Activated CD4-positive, alpha-beta T cell treated with anti-CD3 and anti-CD28 coated beads for 36 hours (primary cell): ENCODE data around the gene ANO6. TPM values are rescaled to one million over a fixed set of nuclear protein-coding genes. Genes with fewer than 3 reads are reported as not detected.

Source experiments
- ATAC-seq: fragments of 200-7000 bp; cut with Tn5 transposase; one replicate; pipeline ENCODE4 v1.10.0; 2021; ENCODE audit warnings: mild to moderate bottlenecking, moderate library complexity
- CTCF ChIA-PET: fragments of 350-600 bp; sonication (Branson Sonifier 250); formaldehyde crosslinking; loops from one replicate; lab custom pipeline; 2021; ENCODE audit warnings: antibody characterized with exemption; lab: Charles Lee
- POLR2A ChIA-PET: fragments of 350-600 bp; sonication (Branson Sonifier 250); formaldehyde crosslinking; loops from one replicate; lab custom pipeline; 2021; ENCODE audit warnings: antibody characterized with exemption, inconsistent platforms; lab: Charles Lee
- DNase-seq: peaks from one replicate; pipeline ENCODE4 v3.0.0-alpha.2; 2020
- H3K27ac Mint-ChIP-seq: one replicate; pipeline ENCODE4 v1.8.0; 2021; ENCODE audit warnings: mixed read lengths
- H3K27me3 Mint-ChIP-seq: one replicate; pipeline ENCODE4 v1.8.0; 2021; ENCODE audit warnings: mixed read lengths
- H3K36me3 Mint-ChIP-seq: one replicate; pipeline ENCODE4 v1.8.0; 2021; ENCODE audit warnings: low read depth, mixed read lengths
- H3K4me1 Mint-ChIP-seq: one replicate; pipeline ENCODE4 v1.8.0; 2021; ENCODE audit warnings: mixed read lengths
- H3K4me3 Mint-ChIP-seq: one replicate; pipeline ENCODE4 v1.8.0; 2021; ENCODE audit warnings: mild to moderate bottlenecking, moderate library complexity, mixed read lengths
- H3K9me3 Mint-ChIP-seq: one replicate; pipeline ENCODE4 v1.8.0; 2021; ENCODE audit warnings: low read depth, mixed read lengths
- intact Hi-C, 2 experiments: fragments of 100-400 bp; cut with DNase I in 1 of 2; cut with micrococcal nuclease in 1 of 2; formaldehyde crosslinking; loops; one replicate each; pipeline versions ENCODE4 v1.14.2 to v1.15.1; 2022 to 2024; cut with DNase I, micrococcal nuclease
- total RNA-seq, 2 experiments: library from RNA; stranded (reverse); gene quantifications; one replicate each; pipeline ENCODE4 v1.2.3, GENCODE V29; 2021

The ANO6 gene
- total RNA-seq, 2 experiments from 2014 or later, result 18.7 to 20.3 TPM

DNA sequence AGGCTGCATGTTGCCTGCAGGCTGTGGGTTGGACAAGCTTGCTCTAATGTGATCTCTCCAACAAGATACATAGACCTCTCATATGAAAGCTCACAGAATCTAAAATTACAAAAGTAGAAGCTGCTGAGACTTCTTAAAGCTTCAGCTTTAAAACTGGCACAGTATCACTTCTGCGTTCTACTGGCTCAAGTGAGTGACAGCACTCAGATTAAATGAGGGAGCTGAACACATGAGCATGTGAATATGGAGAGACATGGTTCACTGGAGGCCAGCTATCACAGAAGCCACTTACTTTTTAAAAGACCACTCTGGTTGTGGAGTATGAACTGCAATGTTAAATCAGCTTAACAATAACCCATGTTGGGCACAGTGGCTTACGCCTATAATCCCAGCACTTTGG is 29.1 kb upstream of the ANO6 start:
- no peak for DNase-seq
- intact Hi-C loops, result no loop called here
- ATAC-seq, result no peak
- ChIA-PET CTCF (interaction anchor here (1.2 kb wide), 1 partner anchor 14 kb away, joined by 3 read pairs; no protein-coding TSS in a partner anchor), POLR2A (interaction anchor here (0.6 kb wide), 1 partner anchor 159 kb away, joined by 3 read pairs; no protein-coding TSS in a partner anchor)
- Mint-ChIP-seq H3K27me3 (no peaks in the 10 kb centered on the region), H3K9me3 (no peaks in the 10 kb centered on the region), H3K27ac (no peak overlapping the region), H3K4me1 (peaks cover 7% of the 10 kb centered on the region), H3K36me3 (peaks cover 7% of the 10 kb centered on the region), H3K4me3 (no peak overlapping the region)

- ATAC-seq, result no peak
- no peaks in the 10 kb centered on the region for H3K27me3 Mint-ChIP-seq
- no peaks in the 10 kb centered on the region for H3K9me3 Mint-ChIP-seq
- peaks cover 16% of the 10 kb centered on the region for H3K4me1 Mint-ChIP-seq
- intact Hi-C loops, result loop anchor here in 1 of 2 experiments (2.0 kb wide), 1 partner anchor 45 kb away; no protein-coding TSS in a partner anchor
- DNase-seq, result no peak
- no peak overlapping the region for H3K4me3 Mint-ChIP-seq
- ChIA-PET POLR2A (no interaction called here), CTCF (interaction anchor here (0.8 to 2.2 kb wide), 2 partner anchors 19 to 222 kb away, joined by 3 to 10 read pairs; no protein-coding TSS in a partner anchor)
- H3K36me3 Mint-ChIP-seq, result peaks cover 7% of the 10 kb centered on the region
- no peak overlapping the region for H3K27ac Mint-ChIP-seq
Measured at GRCh38 chr12:45189766-45190403, 26.0 kb upstream of the ANO6 start.

DNA sequence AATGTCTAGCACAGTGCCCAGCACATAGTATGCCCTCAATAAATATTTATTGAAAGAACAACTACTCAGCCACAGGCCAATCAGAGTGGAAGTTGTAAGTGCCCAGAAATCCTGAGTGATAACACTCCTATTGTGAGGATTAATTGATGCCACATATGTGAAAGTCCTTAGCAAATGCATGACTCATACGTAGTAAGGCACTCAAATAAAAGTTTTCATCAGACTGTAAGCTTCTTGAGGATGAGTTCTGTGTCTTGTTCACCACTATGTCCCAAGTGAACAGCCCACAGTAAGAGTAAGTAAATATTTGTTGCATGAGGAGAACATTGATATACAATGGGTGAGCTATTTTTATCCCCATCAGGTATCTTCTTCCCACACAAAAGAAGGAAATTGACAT is 24.7 kb upstream of the ANO6 start:
- ATAC-seq (peak; percentile 69), DNase-seq (no peak)
- Mint-ChIP-seq H3K27ac (no peak overlapping the region), H3K9me3 (no peaks in the 10 kb centered on the region), H3K36me3 (peaks cover 7% of the 10 kb centered on the region), H3K4me3 (no peak overlapping the region), H3K27me3 (no peaks in the 10 kb centered on the region), H3K4me1 (peaks cover 16% of the 10 kb centered on the region)
- ChIA-PET CTCF (interaction anchor here (1.0 to 2.2 kb wide), 3 partner anchors 8 to 24 kb away, joined by 3 to 10 read pairs (median 5); no protein-coding TSS in a partner anchor), POLR2A (no interaction called here)
- intact Hi-C loops, result loop anchor here in 1 of 2 experiments (2.0 kb wide), 1 partner anchor 44 kb away; no protein-coding TSS in a partner anchor

- intact Hi-C loops, result loop anchor here in 1 of 2 experiments (1.0 kb wide), 1 partner anchor 24 kb away; the partner anchor contains the start of gene ANO6
- POLR2A ChIA-PET, result no interaction called here
- no peaks in the 10 kb centered on the region for H3K27me3 Mint-ChIP-seq
Measured at GRCh38 chr12:45192707-45193106, 23.2 kb upstream of the ANO6 start.

GRCh38 chr12:45200491-45201043 is 15.3 kb upstream of the ANO6 start:
- peak; percentile 65 for ATAC-seq
- Mint-ChIP-seq H3K27me3 (no peaks in the 10 kb centered on the region), H3K36me3 (no peaks in the 10 kb centered on the region), H3K27ac (peak overlapping the region; percentile 48), H3K9me3 (no peaks in the 10 kb centered on the region), H3K4me3 (peak overlapping the region; percentile 12), H3K4me1 (peaks cover 21% of the 10 kb centered on the region)
- DNase-seq, result peak; percentile 12
- intact Hi-C loops, result no loop called here
- ChIA-PET CTCF (interaction anchor here (0.6 to 1.3 kb wide), 8 partner anchors 10 to 1940 kb away, joined by 3 to 4 read pairs (median 3); no protein-coding TSS in a partner anchor), POLR2A (interaction anchor here (0.7 kb wide), 1 partner anchor 229 kb away, joined by 9 read pairs; no protein-coding TSS in a partner anchor)

More at GRCh38 chr12:45192707-45193106, 23.2 kb upstream of the ANO6 start:
- ATAC-seq, result no peak
- no peaks in the 10 kb centered on the region for H3K9me3 Mint-ChIP-seq
- no peak for DNase-seq
- H3K4me1 Mint-ChIP-seq, result peaks cover 16% of the 10 kb centered on the region
- H3K36me3 Mint-ChIP-seq, result peaks cover 3% of the 10 kb centered on the region
- CTCF ChIA-PET, result no interaction called here
- no peak overlapping the region for H3K27ac Mint-ChIP-seq
- H3K4me3 Mint-ChIP-seq, result no peak overlapping the region

DNA sequence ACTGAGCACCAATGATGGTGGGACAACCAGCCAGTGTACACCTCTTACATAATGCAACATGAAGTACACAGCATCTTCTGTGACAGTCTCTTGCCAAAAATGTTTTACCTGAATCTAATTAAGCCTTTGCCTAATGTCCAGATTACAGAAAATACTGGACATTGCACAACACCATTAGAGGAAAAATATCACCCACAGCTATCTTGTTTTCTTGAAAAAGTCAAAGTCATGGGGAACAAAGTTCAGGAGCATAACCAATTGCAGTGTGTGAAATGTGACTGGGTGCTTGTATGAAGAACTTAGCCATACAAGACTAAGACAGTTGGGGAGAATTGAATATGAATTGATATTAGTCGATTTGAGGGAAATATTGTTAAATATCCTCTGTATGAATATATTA is 12.1 kb upstream of the ANO6 start:
- ATAC-seq, result no peak
- intact Hi-C loops, result no loop called here
- DNase-seq, result no peak
- CTCF ChIA-PET, result interaction anchor here (1.0 kb wide), 1 partner anchor 11 kb away, joined by 3 read pairs; no protein-coding TSS in a partner anchor
- Mint-ChIP-seq H3K4me3 (no peak overlapping the region), H3K4me1 (peaks cover 21% of the 10 kb centered on the region), H3K27ac (no peak overlapping the region), H3K36me3 (no peaks in the 10 kb centered on the region), H3K27me3 (no peaks in the 10 kb centered on the region), H3K9me3 (no peaks in the 10 kb centered on the region)
- POLR2A ChIA-PET, result interaction anchor here (0.5 kb wide), 1 partner anchor 248 kb away, joined by 6 read pairs; no protein-coding TSS in a partner anchor

DNA sequence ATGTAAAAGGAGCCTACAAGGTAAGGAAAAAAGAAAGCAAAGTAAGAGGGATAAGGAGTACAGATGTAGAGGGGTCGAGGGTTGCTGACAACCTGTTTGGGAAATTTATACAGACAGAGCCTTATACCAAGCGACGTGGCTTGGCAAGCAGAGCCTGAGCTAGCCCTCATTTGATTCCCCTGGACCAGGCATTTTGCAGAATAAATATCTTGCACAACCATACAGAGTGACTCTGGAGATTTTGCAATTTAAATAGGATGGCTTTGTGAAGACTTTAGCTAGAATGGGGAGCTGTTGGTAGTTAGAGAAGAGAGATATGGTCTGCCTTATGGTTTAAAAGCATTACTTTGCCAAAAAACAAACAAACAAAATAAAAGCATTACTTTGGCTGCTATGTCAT is 11.1 kb upstream of the ANO6 start:
- no peak for ATAC-seq
- ChIA-PET POLR2A (no interaction called here), CTCF (interaction anchor here (0.5 to 1.5 kb wide), 2 partner anchors 34 to 1612 kb away, joined by 3 read pairs; no protein-coding TSS in a partner anchor)
- DNase-seq, result no peak
- no peak overlapping the region for H3K4me3 Mint-ChIP-seq
- H3K4me1 Mint-ChIP-seq, result peaks cover 23% of the 10 kb centered on the region
- no peak overlapping the region for H3K27ac Mint-ChIP-seq
- no peaks in the 10 kb centered on the region for H3K9me3 Mint-ChIP-seq
- intact Hi-C loops, result no loop called here
- no peaks in the 10 kb centered on the region for H3K27me3 Mint-ChIP-seq
- no peaks in the 10 kb centered on the region for H3K36me3 Mint-ChIP-seq

GRCh38 chr12:45205165-45205825 is 10.6 kb upstream of the ANO6 start:
- POLR2A ChIA-PET, result no interaction called here
- Mint-ChIP-seq H3K4me3 (no peak overlapping the region), H3K4me1 (peaks cover 20% of the 10 kb centered on the region), H3K27ac (no peak overlapping the region), H3K9me3 (no peaks in the 10 kb centered on the region), H3K36me3 (no peaks in the 10 kb centered on the region), H3K27me3 (no peaks in the 10 kb centered on the region)
- intact Hi-C loops, result no loop called here
- no peak for ATAC-seq
- CTCF ChIA-PET, result interaction anchor here (0.5 to 1.5 kb wide), 2 partner anchors 35 to 1612 kb away, joined by 3 read pairs; no protein-coding TSS in a partner anchor
- no peak for DNase-seq

- Mint-ChIP-seq H3K27me3 (no peaks in the 10 kb centered on the region), H3K4me3 (no peak overlapping the region), H3K9me3 (no peaks in the 10 kb centered on the region), H3K27ac (no peak overlapping the region), H3K4me1 (peaks cover 10% of the 10 kb centered on the region), H3K36me3 (no peaks in the 10 kb centered on the region)
- POLR2A ChIA-PET, result no interaction called here
- intact Hi-C loops, result no loop called here
- peak; percentile 71 for ATAC-seq
- DNase-seq, result peak; percentile 27
- CTCF ChIA-PET, result no interaction called here
Measured at GRCh38 chr12:45208604-45209487, 7.0 kb upstream of the ANO6 start.

GRCh38 chr12:45209784-45210183 is 6.1 kb upstream of the ANO6 start:
- POLR2A ChIA-PET, result interaction anchor here (0.6 kb wide), 1 partner anchor 1401 kb away, joined by 3 read pairs; no protein-coding TSS in a partner anchor
- no peak overlapping the region for H3K4me3 Mint-ChIP-seq
- intact Hi-C loops, result no loop called here

More at GRCh38 chr12:45209784-45210183, 6.1 kb upstream of the ANO6 start:
- no peak overlapping the region for H3K27ac Mint-ChIP-seq
- DNase-seq (no peak), ATAC-seq (peak; percentile 60)
- CTCF ChIA-PET, result interaction anchor here (0.8 to 1.0 kb wide), 2 partner anchors 9 to 39 kb away, joined by 3 read pairs; no protein-coding TSS in a partner anchor
- H3K27me3 Mint-ChIP-seq, result no peaks in the 10 kb centered on the region
- H3K4me1 Mint-ChIP-seq, result peaks cover 20% of the 10 kb centered on the region
- H3K9me3 Mint-ChIP-seq, result no peaks in the 10 kb centered on the region
- H3K36me3 Mint-ChIP-seq, result no peaks in the 10 kb centered on the region
